Stimulated activated CD8-positive, alpha-beta memory T cell treated with anti-CD3 and anti-CD28 coated beads, Interleukin-12 subunit alpha, Interleukin-12 subunit beta, amount 100 ng/mL, for 1 hour (primary cell): ENCODE measurements around the gene GSTCD.
"Not testable (repeated sequence)": the region's sequence is repeated elsewhere in the genome, so short reads cannot be mapped to it uniquely, and the experiment has no call there.

Experiments
- DNase-seq: peaks from one replicate; pipeline ENCODE4 v3.0.0-alpha.2; 2020; ENCODE audit warnings: low read depth

Gene GSTCD

GRCh38 chr4:105808030-105808749, 99.6 kb downstream of the GSTCD start:
- no peak for DNase-seq

- DNase-seq = no peak
Measured at GRCh38 chr4:105808750-105809041, 100.1 kb downstream of the GSTCD start.

- no peak for DNase-seq
Measured at GRCh38 chr4:105815701-105816100, 107.1 kb downstream of the GSTCD start.

GRCh38 chr4:105822061-105822460, 113.5 kb downstream of the GSTCD start:
- DNase-seq = no peak

- no peak for DNase-seq
Measured at GRCh38 chr4:105828074-105828473, 119.5 kb downstream of the GSTCD start.

- no peak for DNase-seq
Measured at GRCh38 chr4:105831189-105831588, 122.6 kb downstream of the GSTCD start.

GRCh38 chr4:105835177-105835576, 126.6 kb downstream of the GSTCD start:
- no peak for DNase-seq

GRCh38 chr4:105836537-105836936, 128.0 kb downstream of the GSTCD start:
- DNase-seq = no peak

- DNase-seq = no peak
Measured at GRCh38 chr4:105837037-105837436, 128.5 kb downstream of the GSTCD start.

GRCh38 chr4:105838082-105838481, 129.5 kb downstream of the GSTCD start:
- DNase-seq = no peak

GRCh38 chr4:105840426-105841174, 132.0 kb downstream of the GSTCD start:
- DNase-seq = no peak

- DNase-seq = no peak
Measured at GRCh38 chr4:105843941-105844340, 135.4 kb downstream of the GSTCD start.

- DNase-seq = no peak
Measured at GRCh38 chr4:105845559-105845958, 137.0 kb downstream of the GSTCD start.

- DNase-seq = not testable (repeated sequence)
Measured at GRCh38 chr4:105848359-105848758, 139.8 kb downstream of the GSTCD start.

- DNase-seq = no peak
Measured at GRCh38 chr4:105851196-105851595, 142.6 kb downstream of the GSTCD start.

GRCh38 chr4:105852230-105852629, 143.6 kb downstream of the GSTCD start:
- not testable (repeated sequence) for DNase-seq

GRCh38 chr4:105858466-105859040, 150.0 kb downstream of the GSTCD start:
- DNase-seq = no peak

- DNase-seq = no peak
Measured at GRCh38 chr4:105859233-105859632, 150.6 kb downstream of the GSTCD start.

- DNase-seq = no peak
Measured at GRCh38 chr4:105870963-105871362, 162.4 kb downstream of the GSTCD start.

GRCh38 chr4:105871997-105872396, 163.4 kb downstream of the GSTCD start:
- no peak for DNase-seq

GRCh38 chr4:105875233-105875632, 166.6 kb downstream of the GSTCD start:
- DNase-seq = no peak

- DNase-seq = no peak
Measured at GRCh38 chr4:105878668-105879067, 170.1 kb downstream of the GSTCD start.

GRCh38 chr4:105887508-105887907, 178.9 kb downstream of the GSTCD start:
- no peak for DNase-seq
